Transverse colon (tissue), 4 donors: ENCODE results near the gene VWA3B.
A peak's percentile ranks its signal among the peaks of the same experiment; 100 is the strongest.

Experiments
- EP300 ChIP-seq: sonication (generic); formaldehyde crosslinking; IDR thresholded peaks from one replicate; pipeline ENCODE4 v1.6.1; 2017; ENCODE audit warnings: antibody characterized with exemption, low read depth
- POLR2A ChIP-seq: fragments of 450-650 bp; IDR thresholded peaks from one replicate; pipeline ENCODE4 v1.6.1; 2016; ENCODE audit warnings: antibody characterized with exemption, mild to moderate bottlenecking, moderate library complexity
- POLR2AphosphoS5 ChIP-seq, 3 donors: sonication (generic); formaldehyde crosslinking; IDR thresholded peaks; one replicate each; pipeline ENCODE4 v1.6.1; 2016; ENCODE audit warnings: antibody characterized with exemption in 3 of 3
- TF ChIP-seq, protein P1 (sequence below), 5 experiments: fragments of 200-600 bp in 3 of 5; fragments of 450-650 bp in 2 of 5; sonication (generic) in 3 of 5; IDR thresholded peaks; 1 replicate in 2 of 5; 2 replicates in 3 of 5; pipeline ENCODE4 v1.5.1; 2016 to 2017; ENCODE audit warnings: antibody characterized with exemption in 5 of 5, inconsistent platforms in 3 of 5, mild to moderate bottlenecking in 2 of 5, moderate library complexity in 1 of 5

DNA sequence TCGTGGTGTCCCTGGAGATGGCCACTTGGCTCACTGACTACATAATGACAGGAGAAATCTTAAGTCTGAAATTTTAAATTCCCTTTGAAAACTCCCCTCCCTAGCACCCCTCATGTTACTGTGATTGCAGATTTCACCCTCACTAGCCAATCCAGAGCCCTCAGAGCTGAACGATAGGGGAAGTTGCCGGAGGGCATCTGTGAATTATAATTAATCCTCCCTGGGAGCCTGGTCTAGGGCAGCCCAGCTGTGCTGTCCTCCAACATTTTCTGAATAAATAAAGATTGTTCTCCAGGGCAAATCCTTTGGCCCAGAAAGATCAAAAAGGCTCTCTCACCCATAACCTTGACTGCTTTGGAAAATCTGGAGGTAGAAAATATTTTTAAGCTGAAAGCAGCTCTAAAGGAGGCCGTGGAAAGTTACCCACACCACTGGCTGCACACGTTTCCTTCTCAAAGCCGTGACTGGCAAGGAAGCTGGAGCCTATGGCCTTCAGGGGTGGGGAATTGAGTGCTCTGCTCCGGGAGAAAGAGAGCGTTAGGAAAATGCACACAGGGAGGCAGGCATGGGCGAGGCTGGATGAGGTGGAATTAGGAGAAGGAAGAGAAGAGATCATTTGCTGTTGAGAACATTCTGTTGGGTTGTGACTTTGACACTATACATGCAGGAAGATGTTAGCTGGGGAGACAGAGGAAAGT lies 190.3 kb downstream of the VWA3B start:
- TF ChIP-seq, protein P1, sequence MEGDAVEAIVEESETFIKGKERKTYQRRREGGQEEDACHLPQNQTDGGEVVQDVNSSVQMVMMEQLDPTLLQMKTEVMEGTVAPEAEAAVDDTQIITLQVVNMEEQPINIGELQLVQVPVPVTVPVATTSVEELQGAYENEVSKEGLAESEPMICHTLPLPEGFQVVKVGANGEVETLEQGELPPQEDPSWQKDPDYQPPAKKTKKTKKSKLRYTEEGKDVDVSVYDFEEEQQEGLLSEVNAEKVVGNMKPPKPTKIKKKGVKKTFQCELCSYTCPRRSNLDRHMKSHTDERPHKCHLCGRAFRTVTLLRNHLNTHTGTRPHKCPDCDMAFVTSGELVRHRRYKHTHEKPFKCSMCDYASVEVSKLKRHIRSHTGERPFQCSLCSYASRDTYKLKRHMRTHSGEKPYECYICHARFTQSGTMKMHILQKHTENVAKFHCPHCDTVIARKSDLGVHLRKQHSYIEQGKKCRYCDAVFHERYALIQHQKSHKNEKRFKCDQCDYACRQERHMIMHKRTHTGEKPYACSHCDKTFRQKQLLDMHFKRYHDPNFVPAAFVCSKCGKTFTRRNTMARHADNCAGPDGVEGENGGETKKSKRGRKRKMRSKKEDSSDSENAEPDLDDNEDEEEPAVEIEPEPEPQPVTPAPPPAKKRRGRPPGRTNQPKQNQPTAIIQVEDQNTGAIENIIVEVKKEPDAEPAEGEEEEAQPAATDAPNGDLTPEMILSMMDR (IDR thresholded peaks at IDR 0.05) = no peak
- TF ChIP-seq POLR2AphosphoS5 (IDR thresholded peaks at IDR 0.05) (peak in 1 of 3 donors; percentile 13), EP300 (no peak), POLR2A (no peak)
